AG10803 (cell line): Measurements from ENCODE around the gene SLC29A1.
"Not testable (repeated sequence)": the region's sequence is repeated elsewhere in the genome, so short reads cannot be mapped to it uniquely, and the experiment has no call there.

Experiments
- DNase-seq: peaks from one replicate; pipeline ENCODE4 v3.0.0; 2010; ENCODE audit warnings: low read depth
- H3K4me3 ChIP-seq: 2 replicates; pipeline ENCODE4 v1.5.1; 2011; ENCODE audit warnings: mild to moderate bottlenecking, low read length, control low read depth
- TF ChIP-seq, protein P1 (sequence below): conservative IDR thresholded peaks from 2 replicates; pipeline ENCODE4 v1.5.1; 2011; ENCODE audit warnings: mild to moderate bottlenecking, low read length, control low read depth, inconsistent platforms

The SLC29A1 gene

GRCh38 chr6:44186635-44187025 lies 36.8 kb upstream of the SLC29A1 start:
- TF ChIP-seq, protein P1, sequence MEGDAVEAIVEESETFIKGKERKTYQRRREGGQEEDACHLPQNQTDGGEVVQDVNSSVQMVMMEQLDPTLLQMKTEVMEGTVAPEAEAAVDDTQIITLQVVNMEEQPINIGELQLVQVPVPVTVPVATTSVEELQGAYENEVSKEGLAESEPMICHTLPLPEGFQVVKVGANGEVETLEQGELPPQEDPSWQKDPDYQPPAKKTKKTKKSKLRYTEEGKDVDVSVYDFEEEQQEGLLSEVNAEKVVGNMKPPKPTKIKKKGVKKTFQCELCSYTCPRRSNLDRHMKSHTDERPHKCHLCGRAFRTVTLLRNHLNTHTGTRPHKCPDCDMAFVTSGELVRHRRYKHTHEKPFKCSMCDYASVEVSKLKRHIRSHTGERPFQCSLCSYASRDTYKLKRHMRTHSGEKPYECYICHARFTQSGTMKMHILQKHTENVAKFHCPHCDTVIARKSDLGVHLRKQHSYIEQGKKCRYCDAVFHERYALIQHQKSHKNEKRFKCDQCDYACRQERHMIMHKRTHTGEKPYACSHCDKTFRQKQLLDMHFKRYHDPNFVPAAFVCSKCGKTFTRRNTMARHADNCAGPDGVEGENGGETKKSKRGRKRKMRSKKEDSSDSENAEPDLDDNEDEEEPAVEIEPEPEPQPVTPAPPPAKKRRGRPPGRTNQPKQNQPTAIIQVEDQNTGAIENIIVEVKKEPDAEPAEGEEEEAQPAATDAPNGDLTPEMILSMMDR, result no peak
- no peak overlapping the region for H3K4me3 ChIP-seq
- DNase-seq, result no peak

- TF ChIP-seq, protein P1, result no peak
- DNase-seq, result no peak
These were observed 34.6 kb upstream of the SLC29A1 start for GRCh38 chr6:44188819-44189218.

DNA sequence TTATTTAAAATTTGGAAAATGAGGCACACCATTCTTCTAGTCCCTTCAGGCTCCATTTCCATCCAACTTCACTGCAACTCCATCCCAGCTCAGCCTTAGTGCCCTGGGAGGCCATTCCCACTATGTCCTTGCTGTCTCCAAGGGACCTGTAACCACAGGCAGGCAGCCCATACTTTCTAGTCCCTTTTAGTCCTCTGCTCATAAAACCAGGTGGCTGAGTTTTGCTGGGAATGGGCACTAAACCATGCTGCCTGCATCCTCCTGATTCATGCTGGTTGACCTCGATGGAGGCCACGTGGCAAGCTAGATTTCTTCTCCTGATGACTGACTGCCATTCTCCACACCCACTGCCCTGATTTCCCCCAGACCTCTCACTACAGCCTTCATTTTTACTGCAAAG lies 34.1 kb upstream of the SLC29A1 start:
- TF ChIP-seq, protein P1, result no peak
- H3K4me3 ChIP-seq, result no peak overlapping the region
- DNase-seq, result no peak

More at GRCh38 chr6:44188819-44189218, 34.6 kb upstream of the SLC29A1 start:
- no peak overlapping the region for H3K4me3 ChIP-seq

- no peak overlapping the region for H3K4me3 ChIP-seq
- DNase-seq, result no peak
- TF ChIP-seq, protein P1, result no peak
These were observed 32.7 kb upstream of the SLC29A1 start for GRCh38 chr6:44190715-44191114.

DNA sequence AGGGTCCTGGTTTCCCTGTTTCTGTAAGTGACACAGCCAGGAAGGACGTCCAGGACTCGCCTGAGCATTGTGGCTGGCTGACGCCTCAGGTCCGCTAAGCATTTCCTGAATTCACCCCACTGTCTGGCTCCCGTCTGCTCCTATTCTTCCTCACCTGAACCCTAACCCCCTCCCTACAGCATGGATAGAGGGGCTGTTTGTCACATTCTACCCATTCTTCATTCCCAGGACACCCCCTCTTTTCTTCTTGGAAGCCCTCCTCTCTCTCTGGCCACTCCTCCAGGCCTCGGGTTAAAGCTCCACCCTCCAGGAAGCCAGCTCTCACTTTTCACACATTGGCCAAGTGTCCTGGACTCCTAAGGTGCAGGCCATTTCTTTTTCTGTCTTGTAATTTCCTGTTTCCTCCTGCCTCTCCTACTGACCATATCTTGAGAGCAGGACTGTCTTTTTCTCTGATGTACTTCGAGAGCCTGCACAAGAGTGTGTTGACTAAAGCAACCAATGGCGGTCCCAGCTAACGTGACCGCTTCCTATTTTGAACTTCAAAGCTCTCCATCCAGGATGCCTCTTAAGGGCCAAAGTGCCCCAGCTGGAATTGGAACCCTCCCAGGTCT lies 30.9 kb upstream of the SLC29A1 start:
- no peak overlapping the region for H3K4me3 ChIP-seq
- no peak for DNase-seq
- TF ChIP-seq, protein P1, result no peak

DNA sequence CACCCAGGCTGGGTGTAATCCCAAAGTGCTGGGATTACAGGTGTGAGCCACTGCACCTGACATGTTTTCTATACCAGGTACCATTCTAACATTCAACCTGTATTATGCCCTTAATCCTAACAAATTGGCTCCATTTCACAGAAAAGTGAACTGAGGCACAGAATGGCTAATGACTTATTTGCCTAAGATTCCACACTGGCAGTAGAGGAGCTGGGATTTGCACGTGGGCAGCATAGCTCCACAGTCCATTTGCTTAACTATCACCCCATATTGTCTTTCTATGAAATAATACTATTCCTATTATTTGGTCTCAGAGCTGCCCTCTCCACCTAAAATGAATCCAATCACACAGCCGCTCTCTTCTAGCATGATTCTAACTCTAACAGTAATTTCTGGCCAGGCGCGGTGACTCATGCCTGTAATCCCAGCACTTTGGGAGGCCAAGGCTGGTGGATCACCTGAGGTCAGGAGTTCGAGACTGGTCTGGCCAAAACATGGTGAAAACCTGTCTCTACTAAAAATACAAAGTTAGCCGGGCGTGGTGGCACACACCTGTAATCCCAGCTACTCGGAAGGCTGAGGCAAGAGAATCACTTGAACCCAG lies 30.0 kb upstream of the SLC29A1 start:
- TF ChIP-seq, protein P1, result no peak
- H3K4me3 ChIP-seq, result no peak overlapping the region
- DNase-seq, result no peak

- TF ChIP-seq, protein P1, result no peak
- no peak for DNase-seq
- H3K4me3 ChIP-seq, result no peak overlapping the region
These were observed 29.1 kb upstream of the SLC29A1 start for GRCh38 chr6:44194326-44194725.

GRCh38 chr6:44196351-44196750 lies 27.0 kb upstream of the SLC29A1 start:
- not testable (repeated sequence) for H3K4me3 ChIP-seq, DNase-seq
